Activated naive CD4-positive, alpha-beta T cell treated with anti-CD3 and anti-CD28 coated beads, Interleukin-2, amount 50 U/mL, for 16 hours (primary cell): ENCODE results near the gene SWSAP1.

Experiments used
- DNase-seq: peaks from one replicate; pipeline ENCODE4 v3.0.0-alpha.2; 2020

The SWSAP1 gene

GRCh38 chr19:11416346-11417052, 42.0 kb downstream of the SWSAP1 start:
- DNase-seq = no peak

GRCh38 chr19:11418094-11418548, 43.7 kb downstream of the SWSAP1 start:
- no peak for DNase-seq

GRCh38 chr19:11418549-11419506, 44.4 kb downstream of the SWSAP1 start, which contains the start of gene RGL3:
Gene RGL3 (minus strand): TSS chr19:11419314. CDS start chr19:11419278, 36 bp downstream.
- no peak for DNase-seq

GRCh38 chr19:11420429-11421370, 46.2 kb downstream of the SWSAP1 start:
- DNase-seq = no peak

- peak; percentile 39 for DNase-seq
These were observed 47.1 kb downstream of the SWSAP1 start for GRCh38 chr19:11421371-11422098.

GRCh38 chr19:11422163-11423065, 47.9 kb downstream of the SWSAP1 start:
- peak; percentile 49 for DNase-seq

- DNase-seq = no peak
These were observed 48.8 kb downstream of the SWSAP1 start for GRCh38 chr19:11423164-11423790.

- no peak for DNase-seq
These were observed 49.3 kb downstream of the SWSAP1 start for GRCh38 chr19:11423791-11424181.
